Neural cell (in vitro differentiated cells): ENCODE results near the gene THADA. TPM values are rescaled to one million over a fixed set of nuclear protein-coding genes. Genes with fewer than 3 reads are reported as not detected.

Source experiments
- H2AFZ ChIP-seq: fragments of 200-600, 300-800 bp; sonication (generic), shearing (Covaris generic); 2 replicates; pipeline ENCODE4 v1.6.0; 2014; ENCODE audit warnings: low read depth, mild to moderate bottlenecking, antibody characterized with exemption, low read length, moderate library complexity
- H3F3A ChIP-seq: fragments of 200-600 bp; shearing (Covaris generic); 2 replicates; pipeline ENCODE4 v1.6.1; 2016; ENCODE audit warnings: mild to moderate bottlenecking, moderate library complexity, mixed read lengths, antibody characterized with exemption, low read length; ENCODE audit not compliant: insufficient read depth, poor library complexity, severe bottlenecking
- H3K27ac ChIP-seq: fragments of 200-600, 300-800 bp; sonication (generic), shearing (Covaris generic); 2 replicates; pipeline ENCODE4 v1.5.1; 2014; ENCODE audit warnings: mild to moderate bottlenecking, low read length, moderate library complexity
- H3K27me3 ChIP-seq: fragments of 300-800, 200-600 bp; sonication (generic), shearing (Covaris generic); 2 replicates; pipeline ENCODE4 v1.6.0; 2014; ENCODE audit warnings: mild to moderate bottlenecking, low read depth, low read length, moderate library complexity; ENCODE audit not compliant: insufficient read depth
- H3K36me3 ChIP-seq: fragments of 300-800, 200-600 bp; sonication (generic), shearing (Covaris generic); 2 replicates; pipeline ENCODE4 v1.5.1; 2014; ENCODE audit warnings: mild to moderate bottlenecking, antibody characterized with exemption, low read length, moderate library complexity; ENCODE audit not compliant: insufficient read depth
- H3K4me2 ChIP-seq: fragments of 300-800, 200-600 bp; sonication (generic), shearing (Covaris generic); 2 replicates; pipeline ENCODE4 v1.6.0; 2014; ENCODE audit warnings: mild to moderate bottlenecking, low read length
- H3K4me3 ChIP-seq: fragments of 300-800, 200-600 bp; sonication (generic), shearing (Covaris generic); 2 replicates; pipeline ENCODE4 v1.5.1; 2014; ENCODE audit warnings: mild to moderate bottlenecking, low read length, moderate library complexity
- H3K79me2 ChIP-seq: fragments of 200-600 bp; shearing (Covaris generic); replicated peaks from 2 replicates; pipeline ENCODE4 v1.6.0; 2014; ENCODE audit warnings: mild to moderate bottlenecking, low read length, moderate library complexity; ENCODE audit not compliant: insufficient read depth
- H3K9ac ChIP-seq: fragments of 300-800, 200-600 bp; sonication (generic), shearing (Covaris generic); 2 replicates; pipeline ENCODE4 v1.6.1; 2016; ENCODE audit warnings: mild to moderate bottlenecking, low read length, mixed read lengths
- H3K9me2 ChIP-seq: fragments of 200-600 bp; shearing (Covaris generic); 2 replicates; pipeline ENCODE4 v1.6.1; 2016; ENCODE audit warnings: mild to moderate bottlenecking, low read length, mixed read lengths; ENCODE audit not compliant: insufficient read depth
- H3K9me3 ChIP-seq: fragments of 200-600, 300-800 bp; sonication (generic), shearing (Covaris generic); 2 replicates; pipeline ENCODE4 v1.6.1; 2016; ENCODE audit warnings: mild to moderate bottlenecking, mixed run types, low read length, moderate library complexity, mixed read lengths
- H4K20me1 ChIP-seq: fragments of 200-600 bp; shearing (Covaris generic); 2 replicates; pipeline ENCODE4 v1.6.1; 2016; ENCODE audit warnings: mild to moderate bottlenecking, mixed run types; ENCODE audit not compliant: insufficient read depth
- EP300 ChIP-seq: fragments of 450-650 bp; conservative IDR thresholded peaks from 2 replicates; pipeline ENCODE4 v1.6.1; 2014; ENCODE audit warnings: antibody characterized with exemption, mild to moderate bottlenecking, moderate library complexity; ENCODE audit not compliant: poor library complexity, severe bottlenecking
- EZH2 ChIP-seq: fragments of 200-600, 300-800 bp; shearing (Covaris generic), sonication (generic); IDR thresholded peaks from 2 replicates; pipeline ENCODE4 v1.6.1; 2014; ENCODE audit warnings: antibody characterized with exemption, low read length, borderline replicate concordance, mild to moderate bottlenecking; ENCODE audit not compliant: insufficient read depth, poor library complexity, severe bottlenecking
- MXI1 ChIP-seq: fragments of 450-650 bp; conservative IDR thresholded peaks from 2 replicates; pipeline ENCODE4 v1.6.1; 2014; ENCODE audit warnings: antibody characterized with exemption, mild to moderate bottlenecking; ENCODE audit not compliant: poor library complexity, severe bottlenecking
- POLR2AphosphoS5 ChIP-seq: IDR thresholded peaks from 2 replicates; pipeline ENCODE4 v1.6.1; 2012
- RAD21 ChIP-seq: fragments of 450-650 bp; conservative IDR thresholded peaks from 2 replicates; pipeline ENCODE4 v1.6.1; 2014; ENCODE audit warnings: antibody characterized with exemption, mild to moderate bottlenecking, moderate library complexity
- REST ChIP-seq: IDR thresholded peaks from 2 replicates; pipeline ENCODE4 v1.6.1; 2012; ENCODE audit warnings: borderline replicate concordance
- SMC3 ChIP-seq: fragments of 450-650 bp; conservative IDR thresholded peaks from 2 replicates; pipeline ENCODE4 v1.6.1; 2014; ENCODE audit warnings: antibody characterized with exemption, mild to moderate bottlenecking, moderate library complexity; ENCODE audit not compliant: poor library complexity
- TAF1 ChIP-seq: IDR thresholded peaks from 2 replicates; pipeline ENCODE4 v1.6.1; 2012; ENCODE audit warnings: low read depth
- polyA plus RNA-seq: library from polyadenylated mRNA; depleted of rRNA; stranded (reverse); fragments of >200 nt; gene quantifications from 2 replicates; pipeline ENCODE4 v1.2.3, GENCODE V29; 2014
- TF ChIP-seq, protein P1 (sequence below): fragments of 450-650 bp; IDR thresholded peaks from 2 replicates; pipeline ENCODE4 v1.5.1; 2014; ENCODE audit warnings: antibody characterized with exemption, mild to moderate bottlenecking, moderate library complexity; ENCODE audit not compliant: poor library complexity, severe bottlenecking

THADA gene
- polyA plus RNA-seq, 1 donor from 2014 or later = 8.5 TPM

- Histone ChIP-seq H3K36me3 (no peaks in the 10 kb centered on the region), H3K4me3 (no peak overlapping the region), H4K20me1 (no peaks in the 10 kb centered on the region), H3K27ac (no peak overlapping the region), H3K9ac (no peak overlapping the region), H3K9me2 (no peaks in the 10 kb centered on the region), H3K79me2 (no peaks in the 10 kb centered on the region), H3K27me3 (no peaks in the 10 kb centered on the region), H3F3A (no peaks in the 10 kb centered on the region), H3K9me3 (no peaks in the 10 kb centered on the region), H3K4me2 (no peak overlapping the region), H2AFZ (no peak overlapping the region)
- no peak for TF ChIP-seq TAF1
- TF ChIP-seq, protein P1, sequence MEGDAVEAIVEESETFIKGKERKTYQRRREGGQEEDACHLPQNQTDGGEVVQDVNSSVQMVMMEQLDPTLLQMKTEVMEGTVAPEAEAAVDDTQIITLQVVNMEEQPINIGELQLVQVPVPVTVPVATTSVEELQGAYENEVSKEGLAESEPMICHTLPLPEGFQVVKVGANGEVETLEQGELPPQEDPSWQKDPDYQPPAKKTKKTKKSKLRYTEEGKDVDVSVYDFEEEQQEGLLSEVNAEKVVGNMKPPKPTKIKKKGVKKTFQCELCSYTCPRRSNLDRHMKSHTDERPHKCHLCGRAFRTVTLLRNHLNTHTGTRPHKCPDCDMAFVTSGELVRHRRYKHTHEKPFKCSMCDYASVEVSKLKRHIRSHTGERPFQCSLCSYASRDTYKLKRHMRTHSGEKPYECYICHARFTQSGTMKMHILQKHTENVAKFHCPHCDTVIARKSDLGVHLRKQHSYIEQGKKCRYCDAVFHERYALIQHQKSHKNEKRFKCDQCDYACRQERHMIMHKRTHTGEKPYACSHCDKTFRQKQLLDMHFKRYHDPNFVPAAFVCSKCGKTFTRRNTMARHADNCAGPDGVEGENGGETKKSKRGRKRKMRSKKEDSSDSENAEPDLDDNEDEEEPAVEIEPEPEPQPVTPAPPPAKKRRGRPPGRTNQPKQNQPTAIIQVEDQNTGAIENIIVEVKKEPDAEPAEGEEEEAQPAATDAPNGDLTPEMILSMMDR = no peak
- TF ChIP-seq MXI1 = no peak
- TF ChIP-seq EZH2 = no peak
- no peak for TF ChIP-seq POLR2AphosphoS5
- no peak for TF ChIP-seq RAD21
- TF ChIP-seq REST = no peak
- no peak for TF ChIP-seq SMC3
- no peak for TF ChIP-seq EP300
Observed at GRCh38 chr2:43292297-43292696, 303.5 kb downstream of the THADA start.

GRCh38 chr2:43289331-43289730, 306.5 kb downstream of the THADA start:
- Histone ChIP-seq H3F3A (no peaks in the 10 kb centered on the region), H3K9me3 (peaks cover 4% of the 10 kb centered on the region), H4K20me1 (no peaks in the 10 kb centered on the region), H2AFZ (no peak overlapping the region), H3K4me3 (no peak overlapping the region), H3K4me2 (no peak overlapping the region), H3K9me2 (no peaks in the 10 kb centered on the region), H3K9ac (no peak overlapping the region), H3K36me3 (no peaks in the 10 kb centered on the region), H3K27me3 (no peaks in the 10 kb centered on the region), H3K79me2 (no peaks in the 10 kb centered on the region), H3K27ac (no peak overlapping the region)
- no peak for TF ChIP-seq RAD21
- no peak for TF ChIP-seq EP300
- TF ChIP-seq REST = no peak
- TF ChIP-seq, protein P1 = no peak
- no peak for TF ChIP-seq MXI1
- TF ChIP-seq SMC3 = no peak
